H1 (cell line): ENCODE results near the gene GFRA4. TPM values are rescaled to one million over a fixed set of nuclear protein-coding genes. Genes with fewer than 3 reads are reported as not detected.

Experiments
- CTCF ChIA-PET: fragments of 300-600 bp; sonication (Branson Sonifier 250); formaldehyde crosslinking; loops from one replicate; lab custom pipeline; 2021; ENCODE audit not compliant: partially characterized antibody; lab: Charles Lee
- POLR2A ChIA-PET: fragments of 300-600 bp; sonication (Branson Sonifier 250); formaldehyde crosslinking; loops from one replicate; lab custom pipeline; 2021; ENCODE audit warnings: inconsistent platforms; ENCODE audit not compliant: partially characterized antibody; lab: Charles Lee
- DNase-seq, 2 experiments: peaks; one replicate each; pipeline versions ENCODE4 v3.0.0 to v3.0.0-alpha.2; 2010 to 2022; ENCODE audit warnings: low spot score in 2 of 2, low read depth in 1 of 2, mixed read lengths in 1 of 2
- FAIRE-seq: peaks from 2 replicates; lab custom pipeline; 2011; peaks lifted over from hg19 to GRCh38; lab: Jason Lieb, UNC
- H2AFZ ChIP-seq: 2 replicates; pipeline ENCODE4 v1.8.1; 2012; ENCODE audit warnings: low read length, inconsistent platforms
- H2AK5ac ChIP-seq: 2 replicates; pipeline ENCODE4 v1.6.1; 2013; ENCODE audit warnings: low read depth, low read length
- H2BK120ac ChIP-seq: replicated peaks from 2 replicates; pipeline ENCODE3; 2013; ENCODE audit warnings: low read depth, low read length, inconsistent platforms
- H2BK12ac ChIP-seq: 2 replicates; pipeline ENCODE4 v1.6.1; 2013; ENCODE audit warnings: low read depth, low read length
- H2BK15ac ChIP-seq: 2 replicates; pipeline ENCODE4 v1.6.1; 2013; ENCODE audit warnings: low read length
- H2BK20ac ChIP-seq: 2 replicates; pipeline ENCODE4 v1.6.1; 2013; ENCODE audit warnings: low read length
- H2BK5ac ChIP-seq: 2 replicates; pipeline ENCODE4 v1.6.1; 2013; ENCODE audit warnings: low read depth, low read length
- H3K14ac ChIP-seq: 2 replicates; pipeline ENCODE4 v1.6.1; 2013; ENCODE audit warnings: inconsistent platforms; ENCODE audit not compliant: insufficient read length
- H3K18ac ChIP-seq: 2 replicates; pipeline ENCODE4 v1.6.1; 2013; ENCODE audit warnings: low read length; ENCODE audit errors: extremely low read depth
- H3K23ac ChIP-seq: 2 replicates; pipeline ENCODE4 v1.6.1; 2013; ENCODE audit warnings: inconsistent platforms; ENCODE audit not compliant: insufficient read length
- H3K23me2 ChIP-seq: 2 replicates; pipeline ENCODE4 v1.6.1; 2013; ENCODE audit warnings: low read depth, low read length
- H3K27ac ChIP-seq: 2 replicates; pipeline ENCODE4 v1.6.1; 2011; ENCODE audit warnings: low read depth, low read length, inconsistent platforms
- H3K27me3 ChIP-seq, 4 experiments: replicated peaks in 1 of 4; 1 replicate in 1 of 4; 2 replicates in 3 of 4; pipeline versions ENCODE4 v1.6.1 to v1.8.1; 2011 to 2013; ENCODE audit warnings: low read length in 3 of 4, mild to moderate bottlenecking in 3 of 4, inconsistent platforms in 2 of 4, mixed read lengths in 2 of 4, moderate library complexity in 1 of 4; ENCODE audit not compliant: control insufficient read depth in 3 of 4, insufficient read depth in 3 of 4; ENCODE audit errors: extremely low read depth in 1 of 4
- H3K36me3 ChIP-seq, 4 experiments: 2 replicates each; pipeline versions ENCODE4 v1.6.1 to v1.8.1; 2011 to 2013; ENCODE audit warnings: mild to moderate bottlenecking in 4 of 4, low read length in 3 of 4, moderate library complexity in 2 of 4, control low read depth in 1 of 4, inconsistent platforms in 1 of 4; ENCODE audit not compliant: insufficient read depth in 4 of 4, control insufficient read depth in 2 of 4
- H3K4ac ChIP-seq: replicated peaks from 2 replicates; pipeline ENCODE3; 2013; ENCODE audit warnings: low read length, low read depth, mixed read lengths, inconsistent platforms; ENCODE audit not compliant: insufficient read length
- H3K4me1 ChIP-seq, 4 experiments: replicated peaks in 1 of 4; 1 replicate in 1 of 4; 2 replicates in 3 of 4; pipeline versions ENCODE4 v1.6.1 to v1.8.1; 2011 to 2013; ENCODE audit warnings: low read length in 3 of 4, inconsistent platforms in 2 of 4, mixed read lengths in 1 of 4; ENCODE audit not compliant: insufficient read depth in 4 of 4, control insufficient read depth in 3 of 4
- H3K4me2 ChIP-seq, 2 experiments: 2 replicates each; pipeline versions ENCODE4 v1.6.1 to v1.8.1; 2011 to 2013; ENCODE audit warnings: low read depth in 2 of 2, low read length in 2 of 2, control low read depth in 1 of 2, inconsistent platforms in 1 of 2, mild to moderate bottlenecking in 1 of 2; ENCODE audit not compliant: insufficient read depth in 1 of 2
- H3K4me3 ChIP-seq, 4 experiments: fragments of 200-600, 300-600 bp in 1 of 4; sonication (generic), shearing (Covaris generic), sonication (Bioruptor Twin) in 1 of 4; 2 replicates each; pipeline versions ENCODE4 v1.5.1 to v1.8.1; 2011 to 2016; ENCODE audit warnings: low read length in 4 of 4, low read depth in 3 of 4, control low read depth in 2 of 4, inconsistent platforms in 2 of 4, mild to moderate bottlenecking in 2 of 4, mixed read lengths in 1 of 4, moderate library complexity in 1 of 4; ENCODE audit not compliant: insufficient read depth in 2 of 4; ENCODE audit errors: extremely low read depth in 1 of 4
- H3K56ac ChIP-seq: replicated peaks from 2 replicates; pipeline ENCODE3; 2013; ENCODE audit warnings: low read depth, mild to moderate bottlenecking, mixed read lengths, low read length, inconsistent platforms; ENCODE audit not compliant: insufficient read length
- H3K79me1 ChIP-seq: 2 replicates; pipeline ENCODE4 v1.6.1; 2013; ENCODE audit warnings: low read depth, low read length, control low read depth
- H3K79me2 ChIP-seq, 2 experiments: 2 replicates each; pipeline versions ENCODE4 v1.6.1 to v1.8.1; 2012 to 2013; ENCODE audit warnings: low read length in 2 of 2, mild to moderate bottlenecking in 2 of 2, inconsistent platforms in 1 of 2; ENCODE audit not compliant: insufficient read depth in 2 of 2, control insufficient read depth in 1 of 2
- H3K9ac ChIP-seq, 4 experiments: replicated peaks in 1 of 4; 1 replicate in 1 of 4; 2 replicates in 3 of 4; pipeline versions ENCODE4 v1.6.1 to v1.8.1; 2011 to 2013; ENCODE audit warnings: low read depth in 3 of 4, low read length in 3 of 4, control low read depth in 2 of 4, mild to moderate bottlenecking in 2 of 4, moderate library complexity in 2 of 4, inconsistent platforms in 1 of 4; ENCODE audit errors: extremely low read depth in 1 of 4
- H3K9me3 ChIP-seq, 2 experiments: 2 replicates each; pipeline versions ENCODE4 v1.6.1 to v1.8.1; 2012 to 2013; ENCODE audit warnings: mild to moderate bottlenecking in 2 of 2, moderate library complexity in 2 of 2, control low read depth in 1 of 2, inconsistent platforms in 1 of 2, low read depth in 1 of 2, low read length in 1 of 2, mixed read lengths in 1 of 2; ENCODE audit not compliant: insufficient read depth in 2 of 2
- H4K20me1 ChIP-seq, 2 experiments: replicated peaks in 1 of 2; 2 replicates each; pipeline versions ENCODE3 to v1.8.1; 2011 to 2013; ENCODE audit warnings: inconsistent platforms in 2 of 2, low read length in 2 of 2, mild to moderate bottlenecking in 1 of 2; ENCODE audit not compliant: insufficient read depth in 2 of 2, control insufficient read depth in 1 of 2
- H4K5ac ChIP-seq: 2 replicates; pipeline ENCODE4 v1.6.1; 2013; ENCODE audit warnings: low read length, low read depth, mixed read lengths, inconsistent platforms; ENCODE audit not compliant: insufficient read length
- H4K8ac ChIP-seq: 2 replicates; pipeline ENCODE4 v1.8.0; 2013; ENCODE audit warnings: mild to moderate bottlenecking, moderate library complexity, low read length, inconsistent platforms; ENCODE audit not compliant: insufficient read depth; ENCODE audit errors: extremely low read depth
- H4K91ac ChIP-seq: replicated peaks from 2 replicates; pipeline ENCODE3; 2013; ENCODE audit warnings: low read length, mixed read lengths, inconsistent platforms; ENCODE audit not compliant: insufficient read length
- ATF2 ChIP-seq: IDR thresholded peaks from 2 replicates; pipeline ENCODE4 v1.6.1; 2012; ENCODE audit warnings: low read length, inconsistent platforms
- CBX5 ChIP-seq: fragments of 300-800, 300-1000 bp; sonication (generic); IDR thresholded peaks from 2 replicates; pipeline ENCODE4 v1.7.1; 2016; ENCODE audit warnings: antibody characterized with exemption, low read length, low read depth
- NANOG ChIP-seq: IDR thresholded peaks from 2 replicates; pipeline ENCODE4 v1.6.1; 2011; ENCODE audit warnings: low read length, low read depth, mild to moderate bottlenecking, inconsistent platforms; ENCODE audit not compliant: insufficient read depth, poor library complexity, severe bottlenecking
- SP2 ChIP-seq: IDR thresholded peaks from 2 replicates; pipeline ENCODE4 v1.6.1; 2012; ENCODE audit warnings: mild to moderate bottlenecking, low read length, inconsistent platforms
- TCF12 ChIP-seq: IDR thresholded peaks from 2 replicates; pipeline ENCODE4 v1.6.1; 2011; ENCODE audit warnings: low read depth, mild to moderate bottlenecking, low read length
- TEAD4 ChIP-seq: IDR thresholded peaks from 2 replicates; pipeline ENCODE4 v1.6.1; 2012; ENCODE audit warnings: low read depth, low read length, inconsistent platforms, mixed read lengths
- WGBS, 2 experiments: shearing (Covaris generic) in 1 of 2; methylation state at CpG; one replicate each; pipeline versions ENCODE4 v1.1.6 to v1.1.7; 2013 to 2015; ENCODE audit warnings: low lambda C conversion rate in 2 of 2, mixed read lengths in 2 of 2, inconsistent platforms in 1 of 2, low coverage in 1 of 2, missing lambda C conversion rate in 1 of 2; ENCODE audit not compliant: insufficient replicate concordance in 2 of 2, insufficient coverage in 1 of 2, insufficient read length in 1 of 2; ENCODE audit errors: extremely low coverage in 1 of 2, missing lambda C conversion rate in 1 of 2; 5-methylcytosine and 5-hydroxymethylcytosine counted together
- polyA plus RNA-seq, 7 experiments: library from polyadenylated mRNA; depleted of rRNA in 3 of 7; stranded (reverse) in 5 of 7; unstranded in 2 of 7; fragments of >200 nt in 5 of 7; fragments of 200-250 nt in 2 of 7; gene quantifications; 1 replicate in 5 of 7; 2 replicates in 1 of 7; 4 replicates in 1 of 7; pipeline versions ENCODE4 v1.2.1 to v1.2.3, GENCODE V29; 2011 to 2013; ENCODE audit warnings: missing spikeins in 2 of 7, mixed read lengths in 2 of 7
- total RNA-seq: library from RNA; stranded (reverse); fragmentation: NEBNext Ultra II Directional; extraction: Animal tissue kit (Norgen Biotek cat#: 25700); gene quantifications from 2 replicates; pipeline ENCODE4 v1.2.1, GENCODE V29; 2021

Gene GFRA4
- total and polyA plus RNA-seq, 2 of the 8 experiments (the other 6 are each of a cell fraction or from before 2014, with no cell fraction given) = 0.05 TPM; not detected in 1

DNA sequence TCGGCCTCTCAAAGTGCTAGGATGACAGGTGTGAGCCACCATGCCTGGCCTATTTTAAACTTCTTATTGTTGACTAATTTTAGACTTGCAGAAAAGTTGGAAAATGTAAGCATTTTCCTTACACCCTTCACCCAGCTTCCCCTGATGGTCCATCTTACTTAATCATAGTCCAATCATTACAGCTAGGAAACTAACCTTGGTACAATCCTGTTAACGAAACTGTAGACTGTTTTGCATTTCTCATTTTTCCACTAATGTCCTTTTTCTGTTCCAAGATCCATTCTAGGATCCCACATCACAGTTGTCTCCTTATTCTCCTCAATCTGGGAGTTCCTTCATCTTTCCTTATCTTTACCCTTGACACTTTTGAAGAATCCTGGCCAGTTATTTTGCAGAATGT lies 659 bp upstream of the GFRA4 start:
- peaks cover 0 to 17% of the 10 kb centered on the region in 2 experiments; a peak in 2 of 4 replicates for H3K9me3 ChIP-seq
- H3K4me2 ChIP-seq = no peak overlapping the region
- no peaks in the 10 kb centered on the region for H3K79me1 ChIP-seq
- ChIA-PET POLR2A (interaction anchor here (0.6 kb wide), 1 partner anchor 13 kb away, joined by 3 read pairs; no protein-coding TSS in a partner anchor), CTCF (interaction anchor here (0.6 to 45.1 kb wide), 3 partner anchors 13 to 63 kb away, joined by 3 to 1432 read pairs (median 8); partner anchors contain the start of genes ADAM33 and SIGLEC1)
- no peak overlapping the region for H2BK120ac ChIP-seq
- no peak overlapping the region for H4K5ac ChIP-seq
- H3K14ac ChIP-seq = no peak overlapping the region
- H2BK5ac ChIP-seq = no peak overlapping the region
- H2BK20ac ChIP-seq = no peak overlapping the region
- H3K18ac ChIP-seq = no peak overlapping the region
- no peak overlapping the region for H3K4ac ChIP-seq
- no peak overlapping the region for H3K56ac ChIP-seq
- no peak overlapping the region for H3K23ac ChIP-seq
- DNase-seq (no peak), FAIRE-seq (no peak)
- no peak overlapping the region for H2BK15ac ChIP-seq
- no peak overlapping the region for H2AK5ac ChIP-seq
- 77% methylated on average over 2 of the region's 2 CpGs; no CpG with 5 or more reads in 1 of the 2 experiments for WGBS, 2 experiments
- H3K27ac ChIP-seq = no peak overlapping the region
- H2AFZ ChIP-seq = no peak overlapping the region
- H3K23me2 ChIP-seq = peaks cover 2% of the 10 kb centered on the region; the same call in 1 of the 2 replicates
- no peaks in the 10 kb centered on the region for H3K79me2 ChIP-seq
- H4K91ac ChIP-seq = no peak overlapping the region
- peaks cover 0 to 2% of the 10 kb centered on the region in 2 experiments for H4K20me1 ChIP-seq
- H3K36me3 ChIP-seq = peaks cover 0 to 5% (median 0%) of the 10 kb centered on the region in 4 experiments; a peak in 1 of 8 replicates
- H3K4me3 ChIP-seq = no peak overlapping the region
- no peak overlapping the region for H2BK12ac ChIP-seq
- H3K9ac ChIP-seq = no peak overlapping the region
- TF ChIP-seq SP2 (no peak), ATF2 (no peak), CBX5 (no peak), NANOG (no peak), TCF12 (no peak), TEAD4 (no peak)
- TF ChIP-seq, all 59 proteins: peak for 0
- peaks cover 0 to 4% (median 1%) of the 10 kb centered on the region in 4 experiments; a peak in 3 of 7 replicates for H3K4me1 ChIP-seq
- no peak overlapping the region for H4K8ac ChIP-seq
- peaks cover 0 to 2% (median 0%) of the 10 kb centered on the region in 4 experiments; a peak in 1 of 7 replicates for H3K27me3 ChIP-seq
